Ascending aorta (tissue), 2 donors: ENCODE data around the gene RPTOR. TPM values are rescaled to one million over a fixed set of nuclear protein-coding genes. Genes with fewer than 3 reads are reported as not detected.

ENCODE experiments used
- DNase-seq, 2 donors: peaks; one replicate each; pipeline ENCODE4 v3.0.0-alpha.2; 2019; ENCODE audit warnings: low spot score in 2 of 2
- H3K27ac ChIP-seq, 2 donors: fragments of 200-600 bp; sonication (generic); one replicate each; pipeline ENCODE4 v1.5.1; 2016 to 2017; ENCODE audit warnings: mild to moderate bottlenecking in 1 of 2
- H3K27me3 ChIP-seq: fragments of 200-600 bp; sonication (generic); one replicate; pipeline ENCODE4 v1.5.1; 2017
- H3K36me3 ChIP-seq, 2 donors: fragments of 200-600 bp; sonication (generic); one replicate each; pipeline ENCODE4 v1.5.1; 2016
- H3K4me1 ChIP-seq, 2 donors: fragments of 200-600 bp; sonication (generic); one replicate each; pipeline ENCODE4 v1.5.1; 2016 to 2017; ENCODE audit warnings: mild to moderate bottlenecking in 1 of 2
- H3K4me3 ChIP-seq, 2 donors: fragments of 200-600 bp; sonication (generic); one replicate each; pipeline ENCODE4 v1.5.1; 2016 to 2017; ENCODE audit warnings: mild to moderate bottlenecking in 1 of 2
- H3K9me3 ChIP-seq, 2 donors: fragments of 200-600 bp; sonication (generic); one replicate each; pipeline ENCODE4 v1.5.1; 2016
- intact Hi-C: fragments of 100-400 bp; cut with DNase I; formaldehyde crosslinking; loops from one replicate; pipeline ENCODE4 v1.15.1; 2023
- total RNA-seq: library from RNA; depleted of rRNA; stranded (reverse); fragments of >200 nt; gene quantifications from one replicate; pipeline ENCODE4 v1.1.0, GENCODE V29; 2016
- TF ChIP-seq, protein P1 (sequence below), 3 experiments: fragments of 200-600 bp in 2 of 3; fragments of 450-650 bp in 1 of 3; sonication (generic) in 2 of 3; IDR thresholded peaks; one replicate each; pipeline ENCODE4 v1.5.1; 2016 to 2019; ENCODE audit warnings: antibody characterized with exemption in 3 of 3, mild to moderate bottlenecking in 1 of 3, moderate library complexity in 1 of 3

Gene RPTOR
- total RNA-seq, 1 donor from 2014 or later, result 36.1 TPM

DNA sequence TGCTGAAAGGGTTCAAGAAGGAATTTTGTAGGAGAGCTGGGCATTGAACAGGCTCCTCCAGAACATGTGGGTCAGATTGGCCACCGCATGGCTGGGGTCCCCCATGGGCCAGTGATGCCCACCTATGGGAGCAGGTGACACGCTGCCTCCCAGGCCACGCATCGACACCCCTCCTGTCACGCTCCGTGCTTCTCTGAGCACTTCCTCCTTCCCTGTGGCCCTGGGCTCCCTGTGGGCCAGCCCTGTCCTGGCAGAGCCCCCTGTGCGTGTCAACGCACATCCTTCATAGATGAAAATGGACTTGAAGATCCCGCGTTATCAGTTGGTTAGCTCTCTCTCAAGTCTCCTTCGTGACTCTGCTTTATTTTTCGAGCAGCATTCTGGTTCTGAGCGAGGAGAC lies 160.3 kb downstream of the RPTOR start:
- Histone ChIP-seq H3K4me1 (no peaks in the 10 kb centered on the region), H3K27ac (no peak overlapping the region), H3K36me3 (peaks cover 11 to 19% of the 10 kb centered on the region in 2 donors), H3K4me3 (no peak overlapping the region), H3K27me3 (no peaks in the 10 kb centered on the region), H3K9me3 (no peaks in the 10 kb centered on the region)
- intact Hi-C loops, result no loop called here
- DNase-seq, result no peak
- TF ChIP-seq, protein P1, sequence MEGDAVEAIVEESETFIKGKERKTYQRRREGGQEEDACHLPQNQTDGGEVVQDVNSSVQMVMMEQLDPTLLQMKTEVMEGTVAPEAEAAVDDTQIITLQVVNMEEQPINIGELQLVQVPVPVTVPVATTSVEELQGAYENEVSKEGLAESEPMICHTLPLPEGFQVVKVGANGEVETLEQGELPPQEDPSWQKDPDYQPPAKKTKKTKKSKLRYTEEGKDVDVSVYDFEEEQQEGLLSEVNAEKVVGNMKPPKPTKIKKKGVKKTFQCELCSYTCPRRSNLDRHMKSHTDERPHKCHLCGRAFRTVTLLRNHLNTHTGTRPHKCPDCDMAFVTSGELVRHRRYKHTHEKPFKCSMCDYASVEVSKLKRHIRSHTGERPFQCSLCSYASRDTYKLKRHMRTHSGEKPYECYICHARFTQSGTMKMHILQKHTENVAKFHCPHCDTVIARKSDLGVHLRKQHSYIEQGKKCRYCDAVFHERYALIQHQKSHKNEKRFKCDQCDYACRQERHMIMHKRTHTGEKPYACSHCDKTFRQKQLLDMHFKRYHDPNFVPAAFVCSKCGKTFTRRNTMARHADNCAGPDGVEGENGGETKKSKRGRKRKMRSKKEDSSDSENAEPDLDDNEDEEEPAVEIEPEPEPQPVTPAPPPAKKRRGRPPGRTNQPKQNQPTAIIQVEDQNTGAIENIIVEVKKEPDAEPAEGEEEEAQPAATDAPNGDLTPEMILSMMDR (IDR thresholded peaks at IDR 0.05), result no peak

DNA sequence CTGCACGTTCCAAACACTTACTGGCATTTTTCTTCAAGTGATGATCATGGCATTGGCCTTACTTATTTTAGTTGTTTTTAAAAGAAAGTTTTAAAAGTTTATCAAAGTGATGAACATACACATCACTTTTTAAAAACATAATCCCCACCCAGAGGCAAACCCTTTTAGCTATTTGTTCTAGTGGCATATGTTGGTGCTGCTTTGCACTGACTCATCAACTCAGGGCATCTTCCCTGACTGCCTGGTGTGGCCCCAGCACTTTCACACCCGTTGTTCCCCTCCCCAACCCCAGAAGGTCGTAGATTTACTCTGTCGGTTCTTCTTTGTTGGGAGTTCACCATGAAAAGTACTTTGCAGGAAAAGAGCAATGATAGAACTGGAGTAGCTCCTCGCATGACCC lies 161.3 kb downstream of the RPTOR start:
- intact Hi-C loops, result no loop called here
- TF ChIP-seq, protein P1 (IDR thresholded peaks at IDR 0.05), result no peak
- H3K27me3 ChIP-seq, result no peaks in the 10 kb centered on the region
- no peaks in the 10 kb centered on the region for H3K9me3 ChIP-seq
- no peak for DNase-seq
- H3K4me1 ChIP-seq, result no peaks in the 10 kb centered on the region
- H3K4me3 ChIP-seq, result no peak overlapping the region
- H3K36me3 ChIP-seq, result peaks cover 11 to 19% of the 10 kb centered on the region in 2 donors
- no peak overlapping the region for H3K27ac ChIP-seq

DNA sequence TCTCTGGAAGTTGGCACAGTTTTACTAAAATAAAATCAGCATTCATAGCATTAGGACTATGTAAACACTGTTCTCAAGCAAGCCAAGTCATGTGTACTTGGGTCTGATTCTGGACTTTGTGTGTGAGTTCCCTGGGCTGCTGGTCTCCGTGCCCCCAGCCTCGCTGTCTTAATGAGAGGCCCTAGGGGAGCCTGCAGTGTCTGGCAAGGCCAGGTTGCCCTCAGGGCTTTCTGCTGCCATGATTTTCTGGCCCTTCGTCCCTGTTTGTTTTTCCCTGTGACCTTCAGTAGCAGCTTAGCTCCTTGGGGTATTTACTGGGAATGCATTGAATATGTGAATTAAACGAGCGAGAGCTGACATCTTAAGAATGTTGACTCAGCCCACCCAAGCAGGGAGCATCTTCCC lies 161.8 kb downstream of the RPTOR start:
- intact Hi-C loops, result no loop called here
- Histone ChIP-seq H3K4me1 (no peaks in the 10 kb centered on the region), H3K27ac (no peak overlapping the region), H3K9me3 (no peaks in the 10 kb centered on the region), H3K36me3 (peaks cover 11 to 19% of the 10 kb centered on the region in 2 donors), H3K27me3 (no peaks in the 10 kb centered on the region), H3K4me3 (no peak overlapping the region)
- no peak for DNase-seq
- TF ChIP-seq, protein P1 (IDR thresholded peaks at IDR 0.05), result no peak

DNA sequence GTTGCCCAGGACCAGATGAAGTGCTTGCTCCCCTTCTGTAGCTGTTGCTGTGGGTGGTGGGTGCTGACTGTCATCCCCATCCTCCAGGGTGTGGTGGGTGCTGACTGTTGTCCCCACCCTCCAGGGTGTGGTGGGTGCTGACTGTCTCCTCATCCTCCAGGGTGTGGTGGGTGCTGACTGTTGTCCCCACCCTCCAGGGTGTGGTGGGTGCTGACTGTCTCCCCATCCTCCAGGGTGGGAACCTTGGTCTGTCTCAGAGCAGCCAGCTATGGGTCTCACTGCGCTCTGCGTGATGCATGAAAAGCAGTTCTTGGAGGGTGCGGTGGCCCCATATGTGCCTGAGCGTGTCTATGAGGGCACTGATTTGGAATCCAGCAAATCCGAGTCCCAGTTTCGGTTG lies 163.8 kb downstream of the RPTOR start:
- intact Hi-C loops, result no loop called here
- H3K27me3 ChIP-seq, result no peaks in the 10 kb centered on the region
- TF ChIP-seq, protein P1 (IDR thresholded peaks at IDR 0.05), result no peak
- H3K4me1 ChIP-seq, result no peaks in the 10 kb centered on the region
- DNase-seq, result no peak
- H3K9me3 ChIP-seq, result no peaks in the 10 kb centered on the region
- H3K4me3 ChIP-seq, result no peak overlapping the region
- H3K27ac ChIP-seq, result no peak overlapping the region
- peaks cover 11 to 19% of the 10 kb centered on the region in 2 donors for H3K36me3 ChIP-seq

DNA sequence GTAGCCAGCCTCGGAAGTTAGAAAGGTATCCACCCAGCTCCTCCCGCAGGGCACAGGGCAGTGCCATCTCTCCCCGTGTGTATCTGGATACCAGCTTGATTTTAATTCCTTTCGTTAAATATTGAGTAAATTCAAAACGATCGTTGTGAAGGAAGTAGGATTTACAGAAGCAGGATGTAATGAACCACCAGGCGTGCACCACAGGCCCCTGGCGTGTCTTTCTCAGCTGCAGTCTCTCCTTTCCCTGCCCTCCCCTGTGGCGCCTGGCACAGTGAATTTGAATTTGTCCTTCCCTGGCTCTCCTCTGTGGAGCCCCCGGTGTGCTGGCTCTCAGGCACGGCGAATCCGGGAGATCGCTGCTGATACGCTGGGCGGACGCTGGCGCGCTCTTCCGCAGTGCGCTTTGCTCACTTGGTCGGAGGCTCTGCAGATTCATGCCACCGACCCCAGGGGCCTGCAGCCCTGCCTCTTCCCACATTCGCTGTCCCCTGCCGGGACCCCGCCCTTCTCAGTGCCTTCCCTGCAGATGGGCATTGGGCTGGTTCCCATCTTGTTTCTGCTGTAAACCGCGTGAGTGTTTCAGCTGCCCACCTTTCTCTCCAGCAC lies 164.6 kb downstream of the RPTOR start:
- H3K27ac ChIP-seq, result no peak overlapping the region
- TF ChIP-seq, protein P1 (IDR thresholded peaks at IDR 0.05), result no peak
- H3K9me3 ChIP-seq, result no peaks in the 10 kb centered on the region
- no peaks in the 10 kb centered on the region for H3K27me3 ChIP-seq
- intact Hi-C loops, result no loop called here
- H3K4me1 ChIP-seq, result no peaks in the 10 kb centered on the region
- DNase-seq, result no peak
- H3K4me3 ChIP-seq, result no peak overlapping the region
- H3K36me3 ChIP-seq, result peaks cover 11 to 19% of the 10 kb centered on the region in 2 donors
